Embryonic facial prominence (tissue), 1 donor: ENCODE measurements around the gene NKAIN2.

Experiments
- DNase-seq: peaks from one replicate; pipeline ENCODE4 v3.0.0-alpha.2; 2016; ENCODE audit errors: extremely low spot score

The NKAIN2 gene

DNA sequence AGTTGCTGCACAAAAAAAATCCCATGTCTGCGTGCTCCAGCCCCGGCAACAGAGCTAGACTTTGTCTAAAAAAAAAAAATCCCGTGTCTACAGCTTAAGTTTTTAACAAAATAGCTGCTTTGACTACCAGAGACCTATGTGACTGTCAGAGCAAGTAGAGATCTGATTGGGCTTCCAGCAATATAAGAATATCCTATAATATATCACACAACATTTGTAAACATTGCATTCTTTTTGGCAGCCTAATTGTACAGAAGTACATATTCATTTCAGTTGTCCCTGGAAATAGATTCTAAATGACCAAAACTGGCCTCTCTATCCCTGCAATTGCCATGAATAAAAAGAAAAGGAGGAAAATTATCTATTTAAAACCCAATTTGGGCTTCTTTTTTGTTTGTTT is 1019.1 kb downstream of the NKAIN2 start:
- DNase-seq = no peak

DNA sequence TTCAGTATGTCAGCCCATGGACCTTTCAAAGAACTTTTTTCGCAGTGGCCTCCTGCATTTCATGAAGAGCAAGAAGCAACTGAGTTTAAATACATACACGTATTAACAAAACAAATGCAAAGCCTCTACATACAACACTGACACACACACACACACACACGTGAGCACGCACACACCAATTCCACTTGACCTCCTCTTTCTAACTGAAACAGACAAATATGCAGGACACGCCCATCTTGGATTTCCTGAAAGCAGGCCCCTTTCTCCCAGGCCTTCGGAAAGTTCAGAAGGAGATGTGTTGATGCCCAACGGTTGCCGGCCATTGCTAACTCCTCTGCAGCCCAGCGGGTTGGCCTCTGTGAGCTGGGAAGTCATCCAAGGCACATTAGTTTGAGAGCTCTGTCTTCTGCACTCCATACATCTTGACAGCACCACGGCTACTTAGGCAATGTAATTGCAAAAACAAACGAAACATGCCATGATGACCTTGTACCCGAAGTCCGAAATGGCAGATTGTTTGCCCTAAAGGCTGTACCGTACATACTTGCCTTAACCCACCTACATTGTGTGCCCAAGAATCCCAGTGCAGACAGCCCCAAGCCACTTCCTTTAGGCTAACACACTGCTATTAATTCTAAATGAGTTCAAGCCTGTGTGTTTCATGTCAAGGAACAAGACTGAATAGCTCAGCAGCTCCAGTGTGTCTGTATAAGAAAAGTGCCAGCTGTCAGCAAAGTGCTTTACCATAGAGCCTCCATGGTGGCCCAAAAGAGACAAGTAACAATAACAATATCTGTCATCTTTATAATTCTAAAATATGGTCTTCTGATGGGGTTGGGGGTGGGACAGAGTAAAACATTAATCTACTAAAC is 1019.8 kb downstream of the NKAIN2 start:
- DNase-seq = no peak

DNA sequence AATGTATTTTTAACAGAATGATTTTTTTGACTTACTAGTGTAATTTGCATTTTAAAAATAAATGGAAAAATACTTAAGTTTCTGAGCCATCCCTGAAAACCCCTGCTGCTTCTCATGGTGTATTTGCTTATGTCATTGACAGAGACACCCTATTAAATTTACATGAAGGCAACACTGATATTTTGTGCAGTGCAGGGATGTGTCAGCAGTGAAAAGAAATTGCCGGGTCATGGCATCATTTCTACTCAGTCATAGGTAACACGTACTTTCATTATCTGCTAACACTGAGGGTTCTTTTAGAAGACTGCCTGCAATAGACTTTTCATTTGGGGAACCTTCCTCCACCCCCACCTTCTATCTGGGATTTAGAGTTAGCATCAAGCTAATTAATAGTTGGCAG is 1021.9 kb downstream of the NKAIN2 start:
- no peak for DNase-seq

DNA sequence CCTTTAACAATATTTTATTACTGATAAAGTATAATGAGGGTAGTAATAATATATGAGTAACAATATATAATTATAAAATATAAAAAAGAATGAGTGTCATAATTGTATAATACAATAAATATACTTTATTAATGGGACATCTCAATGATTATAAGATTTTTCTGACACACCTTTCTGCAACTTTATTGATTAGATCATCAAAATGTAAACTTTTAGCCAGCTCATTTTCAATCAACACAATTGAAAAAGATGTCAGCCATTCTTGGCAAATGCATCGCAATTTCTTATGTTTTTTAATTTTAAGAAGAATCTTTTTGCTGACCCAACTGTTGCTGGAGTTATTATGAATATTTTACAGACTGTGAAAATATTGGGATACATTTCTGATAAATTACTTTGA is 1026.2 kb downstream of the NKAIN2 start:
- DNase-seq = no peak

DNA sequence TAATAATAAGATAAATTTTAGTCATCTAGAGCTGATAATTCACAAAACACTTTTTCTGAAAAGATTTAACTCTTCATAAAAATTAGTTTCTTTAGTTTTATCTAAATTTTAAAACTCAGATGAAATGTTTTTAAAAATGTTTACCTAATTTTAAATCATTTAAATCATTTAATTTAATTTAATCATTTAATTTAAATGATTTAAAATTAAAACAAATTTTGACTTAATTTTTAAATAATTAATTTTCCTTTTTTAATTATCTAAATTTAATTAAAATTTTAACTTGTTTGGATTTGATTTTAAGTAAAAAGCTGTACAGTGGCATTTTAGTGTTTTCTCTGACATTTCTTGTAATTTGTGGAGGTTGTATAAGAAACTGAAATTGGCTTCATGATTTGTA is 1026.8 kb downstream of the NKAIN2 start:
- DNase-seq = no peak

DNA sequence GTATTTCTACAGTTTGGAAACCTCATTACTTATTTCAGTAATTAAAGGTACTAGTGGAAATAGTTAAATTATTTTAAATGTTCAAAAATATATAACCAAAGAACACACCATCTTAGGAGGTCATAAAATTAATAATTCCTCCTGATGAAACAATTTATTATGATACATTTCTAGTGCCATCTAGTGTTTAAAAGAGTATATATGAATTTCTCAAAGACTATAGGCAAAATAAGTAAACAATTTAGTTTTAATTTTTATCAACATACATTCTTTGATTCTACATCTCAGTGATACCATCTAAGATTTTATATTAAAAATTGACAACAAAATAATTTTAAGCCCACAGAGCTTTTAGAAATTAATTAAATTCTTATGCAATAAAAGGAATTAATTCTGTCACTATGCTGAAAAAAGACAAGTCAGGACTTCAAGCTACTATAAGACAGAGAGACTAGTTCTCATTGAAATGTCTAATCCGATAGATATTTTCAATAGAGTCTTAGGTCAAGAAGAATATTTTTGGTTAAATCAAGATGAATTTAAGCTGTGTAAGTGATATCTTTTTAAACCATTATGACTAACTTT is 1050.8 kb downstream of the NKAIN2 start:
- DNase-seq = no peak

DNA sequence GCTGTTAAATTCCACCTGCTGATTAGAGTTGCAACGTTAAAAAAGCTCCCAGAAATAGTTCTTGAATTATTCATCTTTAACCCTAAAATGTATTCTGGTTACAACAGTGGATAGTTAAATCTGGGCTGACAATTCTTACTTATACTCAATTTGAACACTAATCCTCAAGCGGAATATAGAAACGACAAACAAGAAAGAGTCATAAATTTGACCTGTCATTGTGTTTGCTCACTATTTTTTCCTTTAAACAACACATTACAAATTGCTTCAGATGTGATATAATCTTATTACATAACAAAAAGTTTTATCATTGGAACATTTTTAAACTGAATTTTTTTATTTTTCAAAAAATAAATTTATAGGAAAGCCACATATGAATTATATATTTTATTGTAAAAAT is 1054.1 kb downstream of the NKAIN2 start:
- no peak for DNase-seq

DNA sequence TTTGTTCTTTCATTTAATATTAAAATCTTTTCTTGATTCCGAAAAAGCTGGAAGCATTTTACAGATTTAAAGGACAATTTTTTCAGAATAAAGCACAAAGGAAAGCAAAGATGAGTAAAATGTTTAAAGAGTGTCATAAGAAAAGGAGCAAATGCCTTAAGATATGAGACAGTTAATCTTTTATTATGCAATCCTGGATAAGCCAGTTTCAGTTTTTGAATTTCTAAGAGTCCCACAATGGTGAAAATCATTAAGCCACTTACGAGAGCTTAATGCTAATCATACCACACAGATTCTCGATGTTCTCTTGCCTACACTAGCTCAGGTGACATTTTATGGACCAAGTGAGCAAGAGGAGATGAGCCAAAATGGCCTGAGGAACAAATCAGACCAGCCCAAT is 1054.9 kb downstream of the NKAIN2 start:
- DNase-seq = no peak

DNA sequence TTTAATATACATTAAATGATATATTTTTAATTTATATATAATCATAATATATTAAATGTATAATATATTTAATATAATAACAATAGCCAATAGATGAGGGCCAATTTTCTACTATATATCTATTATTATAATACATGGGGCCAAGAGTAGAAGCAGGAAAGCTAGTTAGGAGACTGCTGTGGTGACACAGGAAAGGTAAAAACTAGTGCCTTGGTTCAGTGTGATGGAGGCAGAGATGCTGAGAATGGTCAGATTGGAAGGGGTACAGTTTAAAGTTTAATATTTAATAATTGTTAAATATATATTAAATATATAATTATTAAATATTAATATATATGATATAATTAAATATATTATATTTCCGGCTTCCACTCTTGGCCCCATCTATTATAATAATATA is 1055.7 kb downstream of the NKAIN2 start:
- no peak for DNase-seq

DNA sequence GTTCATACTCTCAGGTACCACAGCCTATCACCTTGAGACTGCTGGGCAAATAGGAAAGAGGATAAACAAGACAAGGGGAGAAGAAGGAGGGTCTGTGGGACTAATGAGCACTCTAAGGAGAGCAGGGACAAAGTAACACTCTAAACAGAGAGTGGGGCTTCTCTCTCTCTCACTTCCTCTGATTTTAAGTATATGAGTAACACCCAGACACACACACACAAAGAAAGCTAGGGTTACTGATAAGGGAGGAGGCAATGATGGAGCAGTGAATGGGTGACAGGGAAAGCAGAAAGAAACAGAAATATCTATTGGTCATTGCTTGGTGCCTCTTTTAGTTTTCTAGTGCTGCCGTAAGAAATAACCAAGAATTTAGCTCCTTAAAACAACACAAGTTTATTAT is 1062.4 kb downstream of the NKAIN2 start:
- DNase-seq = no peak

DNA sequence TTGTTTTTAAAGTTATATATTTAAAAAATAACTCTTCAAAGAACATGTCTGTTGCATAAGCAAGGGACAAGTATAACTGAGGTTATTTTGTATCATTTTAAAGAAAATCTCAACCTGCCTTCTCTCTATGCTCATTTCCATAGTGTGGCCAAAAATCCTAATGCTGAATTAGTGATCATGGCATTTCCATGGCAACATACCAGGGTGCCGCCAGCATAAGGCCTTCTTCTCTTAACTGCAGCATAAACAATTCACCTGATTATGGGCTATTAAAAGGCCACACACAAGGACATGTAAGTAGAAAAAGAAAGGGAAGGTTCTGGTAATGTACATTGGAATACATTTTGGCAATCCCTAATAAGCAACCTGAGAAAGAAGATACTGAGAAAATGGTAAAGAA is 1063.5 kb downstream of the NKAIN2 start:
- no peak for DNase-seq

DNA sequence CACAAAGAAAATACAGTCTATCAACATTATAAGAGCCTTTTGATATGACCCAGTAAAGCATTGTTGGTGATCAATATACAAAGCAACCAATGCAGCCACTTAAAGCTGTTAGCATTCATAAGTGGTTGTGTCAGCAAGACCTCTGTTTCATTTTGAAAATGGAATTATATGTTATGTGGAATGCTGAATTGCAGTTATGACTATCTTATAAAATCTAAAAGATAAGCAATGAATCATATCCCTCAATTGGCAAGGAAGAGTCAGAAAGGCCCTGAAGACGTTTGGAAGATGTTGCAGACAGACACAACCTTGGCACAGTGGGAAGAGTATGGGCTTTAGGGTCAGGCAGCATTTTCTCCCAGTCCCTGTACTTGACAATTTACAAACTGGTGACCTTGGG is 1064.8 kb downstream of the NKAIN2 start:
- DNase-seq = no peak

DNA sequence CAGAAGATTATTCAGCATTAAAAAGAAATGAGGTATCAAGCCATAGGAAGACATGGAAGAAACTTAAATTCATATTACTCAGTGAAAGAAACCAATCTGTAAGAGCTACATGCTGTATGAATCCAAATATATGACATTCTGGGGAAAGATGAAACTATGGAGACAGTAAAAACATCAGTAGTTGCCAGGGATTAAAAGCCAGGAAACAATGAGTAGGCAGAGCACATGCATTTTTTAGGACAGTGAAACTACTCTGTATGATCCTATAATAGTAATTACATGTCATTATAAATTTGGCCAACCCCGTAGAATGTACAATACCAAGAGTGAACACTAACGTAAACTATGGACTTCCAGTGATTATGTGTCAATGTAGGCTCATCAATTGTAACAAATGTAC is 1065.8 kb downstream of the NKAIN2 start:
- no peak for DNase-seq

DNA sequence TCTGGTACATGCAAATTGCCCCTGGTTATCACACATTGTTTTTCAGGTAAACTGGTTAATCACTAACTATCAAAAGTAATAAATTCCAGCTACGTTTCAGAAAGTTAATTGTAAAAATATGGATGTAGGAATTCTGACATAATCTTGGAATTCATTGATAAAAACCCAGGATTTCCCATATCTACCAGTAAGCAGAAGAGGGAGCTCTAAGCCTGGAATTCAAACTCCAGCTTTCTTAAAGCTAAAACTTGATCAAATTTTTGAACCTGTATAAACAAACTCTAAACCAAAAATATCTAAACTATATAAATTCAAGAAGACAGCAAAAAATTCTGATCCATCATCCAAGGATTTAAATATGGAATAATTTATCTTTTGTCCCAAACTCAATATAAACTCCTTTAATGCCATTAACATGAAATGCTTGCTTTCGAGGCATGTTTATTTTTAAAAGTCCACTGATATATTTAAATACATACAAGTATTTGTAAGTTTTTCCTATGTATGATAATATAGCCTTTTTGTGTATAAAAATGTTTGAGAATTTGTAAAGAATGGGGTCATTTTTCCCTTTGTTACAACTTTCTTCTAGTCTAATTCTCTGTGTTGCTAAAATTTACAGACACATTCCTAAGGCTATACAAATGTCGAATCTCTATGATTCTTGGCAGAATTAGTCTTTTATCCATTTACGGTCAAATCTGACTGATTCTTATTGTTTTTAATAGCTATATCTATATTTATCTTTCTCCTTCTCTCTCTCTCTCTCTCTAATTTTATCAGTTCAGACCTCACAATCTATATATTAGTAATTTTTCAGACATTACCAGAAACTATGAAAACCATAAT is 1067.2 kb downstream of the NKAIN2 start:
- DNase-seq = peak; percentile 51

DNA sequence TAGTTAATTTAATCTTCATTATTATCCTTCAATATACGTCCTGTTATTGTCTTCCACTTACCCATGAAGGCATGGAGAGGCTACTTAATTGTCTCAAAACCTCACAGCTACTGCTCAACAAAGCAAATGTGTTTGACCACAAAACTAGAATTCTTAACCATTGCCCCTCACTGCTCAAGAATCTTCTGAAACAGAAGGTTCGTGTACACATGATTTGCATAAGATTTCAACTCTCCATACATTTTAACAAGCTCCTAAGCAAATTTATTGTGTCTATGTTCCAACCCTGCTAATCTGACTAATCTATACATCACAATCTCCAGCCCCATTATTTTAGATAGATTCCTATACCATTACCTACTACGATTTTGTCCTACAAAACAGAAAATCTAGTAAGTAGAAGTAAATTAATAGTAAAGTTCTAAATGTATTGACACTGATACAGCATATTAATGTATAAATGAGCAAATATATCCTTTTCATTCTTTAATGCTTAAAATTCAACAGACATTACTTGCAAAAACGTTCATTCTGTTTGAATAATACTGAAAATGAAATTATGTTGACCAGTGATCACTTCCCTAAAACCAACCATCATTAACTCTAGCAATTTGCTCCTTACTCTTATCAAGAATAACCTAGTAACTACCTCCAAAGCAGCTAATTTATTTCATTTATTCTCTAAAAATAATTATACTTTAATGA is 1068.8 kb downstream of the NKAIN2 start:
- DNase-seq = no peak

DNA sequence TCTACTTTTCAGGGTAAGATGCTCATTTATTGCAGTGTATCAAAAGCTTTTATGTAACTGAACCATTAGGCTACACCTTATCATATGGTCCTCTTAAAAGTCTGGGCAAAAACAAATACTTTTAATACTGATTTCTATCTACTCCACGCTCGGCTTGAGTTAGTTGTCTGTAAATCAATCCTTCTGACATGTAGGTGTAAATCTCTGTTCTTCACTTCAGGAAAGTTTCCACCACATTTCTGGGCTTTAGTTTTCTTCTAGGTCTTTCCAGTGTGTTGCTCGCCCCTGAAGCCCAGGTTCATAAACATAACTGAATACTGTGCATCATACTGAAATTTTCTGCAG is 1069.4 kb downstream of the NKAIN2 start:
- no peak for DNase-seq
